Measurements from ENCODE around the gene PSAT1. TPM values are rescaled to one million over a fixed set of nuclear protein-coding genes. Genes with fewer than 3 reads are reported as not detected.

Gene PSAT1
- total RNA-seq, 1 experiment from 2014 or later, result 226 TPM

DNA sequence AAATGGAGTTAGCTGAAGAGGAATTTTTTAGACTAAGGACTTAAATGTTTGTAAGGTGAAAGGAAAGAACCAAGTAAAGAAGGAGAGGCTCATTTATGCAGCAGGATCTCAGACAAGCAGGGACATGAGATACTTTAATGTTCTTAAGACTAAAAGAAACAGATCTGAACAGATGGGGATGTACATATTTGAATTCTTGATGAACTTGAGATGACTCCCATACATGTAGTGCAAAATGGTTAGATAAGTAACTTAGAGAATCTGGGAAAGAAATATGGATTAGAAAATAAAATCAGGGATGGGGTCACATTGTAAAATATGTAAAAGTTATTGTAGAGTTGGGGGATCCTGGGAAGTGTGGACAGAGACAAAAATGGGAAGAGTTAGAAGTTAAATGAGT is 27.1 kb upstream of the PSAT1 start:
- no peaks in the 10 kb centered on the region for H4K20me1 ChIP-seq (ENCODE audit: insufficient read depth)
- TF ChIP-seq, protein P1, sequence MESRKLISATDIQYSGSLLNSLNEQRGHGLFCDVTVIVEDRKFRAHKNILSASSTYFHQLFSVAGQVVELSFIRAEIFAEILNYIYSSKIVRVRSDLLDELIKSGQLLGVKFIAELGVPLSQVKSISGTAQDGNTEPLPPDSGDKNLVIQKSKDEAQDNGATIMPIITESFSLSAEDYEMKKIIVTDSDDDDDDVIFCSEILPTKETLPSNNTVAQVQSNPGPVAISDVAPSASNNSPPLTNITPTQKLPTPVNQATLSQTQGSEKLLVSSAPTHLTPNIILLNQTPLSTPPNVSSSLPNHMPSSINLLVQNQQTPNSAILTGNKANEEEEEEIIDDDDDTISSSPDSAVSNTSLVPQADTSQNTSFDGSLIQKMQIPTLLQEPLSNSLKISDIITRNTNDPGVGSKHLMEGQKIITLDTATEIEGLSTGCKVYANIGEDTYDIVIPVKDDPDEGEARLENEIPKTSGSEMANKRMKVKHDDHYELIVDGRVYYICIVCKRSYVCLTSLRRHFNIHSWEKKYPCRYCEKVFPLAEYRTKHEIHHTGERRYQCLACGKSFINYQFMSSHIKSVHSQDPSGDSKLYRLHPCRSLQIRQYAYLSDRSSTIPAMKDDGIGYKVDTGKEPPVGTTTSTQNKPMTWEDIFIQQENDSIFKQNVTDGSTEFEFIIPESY (IDR thresholded peaks at IDR 0.05; ENCODE audit: extremely low read depth, insufficient replicate concordance, low read length), result no peak
- TF ChIP-seq POLR2A (IDR thresholded peaks at IDR 0.05; ENCODE audit: borderline replicate concordance, extremely low read depth, insufficient read depth, insufficient read length) (no peak), SRF (IDR thresholded peaks at IDR 0.05; ENCODE audit: low read depth) (no peak), FOSL1 (IDR thresholded peaks at IDR 0.05; ENCODE audit: low read depth) (no peak), TCF7L2 (IDR thresholded peaks at IDR 0.05; ENCODE audit: borderline replicate concordance, extremely low read depth, insufficient read depth, insufficient read length) (no peak), ELF1 (IDR thresholded peaks at IDR 0.05; ENCODE audit: borderline replicate concordance, low read depth) (no peak), JUND (IDR thresholded peaks at IDR 0.05) (no peak), POLR2AphosphoS5 (IDR thresholded peaks at IDR 0.05; ENCODE audit: low read depth, low read length) (no peak), ZNF274 (IDR thresholded peaks at IDR 0.05; ENCODE audit: low read depth, low read length) (no peak), ZFX (IDR thresholded peaks at IDR 0.05) (no peak), EZH2 (IDR thresholded peaks at IDR 0.05) (no peak), EGR1 (IDR thresholded peaks at IDR 0.05; ENCODE audit: low read depth) (no peak), EZH2phosphoT487 (IDR thresholded peaks at IDR 0.05; ENCODE audit: borderline replicate concordance) (no peak), CEBPB (IDR thresholded peaks at IDR 0.05; ENCODE audit: low read depth) (no peak), YY1 (IDR thresholded peaks at IDR 0.05; ENCODE audit: extremely low read depth, insufficient replicate concordance, low read depth, low read length) (no peak), SIN3A (IDR thresholded peaks at IDR 0.05; ENCODE audit: low read depth) (no peak)
- TF ChIP-seq, protein P2, sequence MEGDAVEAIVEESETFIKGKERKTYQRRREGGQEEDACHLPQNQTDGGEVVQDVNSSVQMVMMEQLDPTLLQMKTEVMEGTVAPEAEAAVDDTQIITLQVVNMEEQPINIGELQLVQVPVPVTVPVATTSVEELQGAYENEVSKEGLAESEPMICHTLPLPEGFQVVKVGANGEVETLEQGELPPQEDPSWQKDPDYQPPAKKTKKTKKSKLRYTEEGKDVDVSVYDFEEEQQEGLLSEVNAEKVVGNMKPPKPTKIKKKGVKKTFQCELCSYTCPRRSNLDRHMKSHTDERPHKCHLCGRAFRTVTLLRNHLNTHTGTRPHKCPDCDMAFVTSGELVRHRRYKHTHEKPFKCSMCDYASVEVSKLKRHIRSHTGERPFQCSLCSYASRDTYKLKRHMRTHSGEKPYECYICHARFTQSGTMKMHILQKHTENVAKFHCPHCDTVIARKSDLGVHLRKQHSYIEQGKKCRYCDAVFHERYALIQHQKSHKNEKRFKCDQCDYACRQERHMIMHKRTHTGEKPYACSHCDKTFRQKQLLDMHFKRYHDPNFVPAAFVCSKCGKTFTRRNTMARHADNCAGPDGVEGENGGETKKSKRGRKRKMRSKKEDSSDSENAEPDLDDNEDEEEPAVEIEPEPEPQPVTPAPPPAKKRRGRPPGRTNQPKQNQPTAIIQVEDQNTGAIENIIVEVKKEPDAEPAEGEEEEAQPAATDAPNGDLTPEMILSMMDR (IDR thresholded peaks at IDR 0.05 in 2 of 3, conservative IDR thresholded peaks at IDR 0.05 in 1 of 3; ENCODE audit: borderline replicate concordance in 1 of 3, insufficient read depth in 1 of 3, low read depth in 2 of 3, low read length in 2 of 3), result no peak
- TF ChIP-seq, protein P3, sequence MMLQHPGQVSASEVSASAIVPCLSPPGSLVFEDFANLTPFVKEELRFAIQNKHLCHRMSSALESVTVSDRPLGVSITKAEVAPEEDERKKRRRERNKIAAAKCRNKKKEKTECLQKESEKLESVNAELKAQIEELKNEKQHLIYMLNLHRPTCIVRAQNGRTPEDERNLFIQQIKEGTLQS (IDR thresholded peaks at IDR 0.05), result no peak
- TF ChIP-seq, protein P4, sequence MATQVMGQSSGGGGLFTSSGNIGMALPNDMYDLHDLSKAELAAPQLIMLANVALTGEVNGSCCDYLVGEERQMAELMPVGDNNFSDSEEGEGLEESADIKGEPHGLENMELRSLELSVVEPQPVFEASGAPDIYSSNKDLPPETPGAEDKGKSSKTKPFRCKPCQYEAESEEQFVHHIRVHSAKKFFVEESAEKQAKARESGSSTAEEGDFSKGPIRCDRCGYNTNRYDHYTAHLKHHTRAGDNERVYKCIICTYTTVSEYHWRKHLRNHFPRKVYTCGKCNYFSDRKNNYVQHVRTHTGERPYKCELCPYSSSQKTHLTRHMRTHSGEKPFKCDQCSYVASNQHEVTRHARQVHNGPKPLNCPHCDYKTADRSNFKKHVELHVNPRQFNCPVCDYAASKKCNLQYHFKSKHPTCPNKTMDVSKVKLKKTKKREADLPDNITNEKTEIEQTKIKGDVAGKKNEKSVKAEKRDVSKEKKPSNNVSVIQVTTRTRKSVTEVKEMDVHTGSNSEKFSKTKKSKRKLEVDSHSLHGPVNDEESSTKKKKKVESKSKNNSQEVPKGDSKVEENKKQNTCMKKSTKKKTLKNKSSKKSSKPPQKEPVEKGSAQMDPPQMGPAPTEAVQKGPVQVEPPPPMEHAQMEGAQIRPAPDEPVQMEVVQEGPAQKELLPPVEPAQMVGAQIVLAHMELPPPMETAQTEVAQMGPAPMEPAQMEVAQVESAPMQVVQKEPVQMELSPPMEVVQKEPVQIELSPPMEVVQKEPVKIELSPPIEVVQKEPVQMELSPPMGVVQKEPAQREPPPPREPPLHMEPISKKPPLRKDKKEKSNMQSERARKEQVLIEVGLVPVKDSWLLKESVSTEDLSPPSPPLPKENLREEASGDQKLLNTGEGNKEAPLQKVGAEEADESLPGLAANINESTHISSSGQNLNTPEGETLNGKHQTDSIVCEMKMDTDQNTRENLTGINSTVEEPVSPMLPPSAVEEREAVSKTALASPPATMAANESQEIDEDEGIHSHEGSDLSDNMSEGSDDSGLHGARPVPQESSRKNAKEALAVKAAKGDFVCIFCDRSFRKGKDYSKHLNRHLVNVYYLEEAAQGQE (IDR thresholded peaks at IDR 0.05; ENCODE audit: low read depth), result no peak
- RAD21 ChIA-PET (ENCODE audit: low non-redundant PET in 1 of 2, low total read pairs in 2 of 2, uncharacterized antibody in 2 of 2, unreplicated experiment in 2 of 2), result no interaction called here
- intact Hi-C loops (cut with micrococcal nuclease), result no loop called here
- H3K27ac ChIP-seq (ENCODE audit: low read depth, low read length), result no peak overlapping the region
- DNase-seq (ENCODE audit: low read depth, low spot score) (no peak), ATAC-seq (no peak)
- no peak overlapping the region for H3K4me3 ChIP-seq (replicated peaks in 1 of 2; ENCODE audit: low read depth in 1 of 2, low read length in 2 of 2)
- peaks cover 25 to 38% of the 10 kb centered on the region in 2 experiments; a peak in 3 of 4 replicates for H3K36me3 ChIP-seq (ENCODE audit: control insufficient read depth in 1 of 2, insufficient read depth in 2 of 2, low read length in 2 of 2)
- H3K4me1 ChIP-seq (ENCODE audit: control insufficient read depth in 1 of 2, insufficient read depth in 2 of 2, low read length in 2 of 2), result no peaks in the 10 kb centered on the region
- POLR2A ChIA-PET, result no interaction called here
- no peaks in the 10 kb centered on the region for H3K9me2 ChIP-seq (ENCODE audit: insufficient read depth)
- no TSS peak for BruUV-seq (replicated peaks)
- H3K9me3 ChIP-seq (ENCODE audit: control insufficient read depth in 1 of 2, insufficient read depth in 1 of 2, low read depth in 1 of 2, low read length in 2 of 2), result no peaks in the 10 kb centered on the region
- H3K79me2 ChIP-seq (ENCODE audit: insufficient read depth, low read length), result no peaks in the 10 kb centered on the region
- no peaks in the 10 kb centered on the region for H3K27me3 ChIP-seq (ENCODE audit: insufficient read depth, low read length)
- CTCF ChIA-PET, result no interaction called here
- H2AFZ ChIP-seq (ENCODE audit: low read depth, low read length, poor library complexity, severe bottlenecking), result no peak overlapping the region
- H3K4me2 ChIP-seq (ENCODE audit: low read length), result no peak overlapping the region
- no peak overlapping the region for H3K9ac ChIP-seq (ENCODE audit: low read length)

All from HCT116 (cell line).